ENCODE measurements around the gene NDUFS1.
"Not testable (repeated sequence)": the region's sequence is repeated elsewhere in the genome, so short reads cannot be mapped to it uniquely, and the experiment has no call there.

The NDUFS1 gene

GRCh38 chr2:206112846-206113547 is 46.2 kb downstream of the NDUFS1 start:
- no peak for DNase-seq (ENCODE audit: low spot score)
- no peak for TF ChIP-seq CTCF (IDR thresholded peaks at IDR 0.05; ENCODE audit: extremely low read depth, missing control alignments)

GRCh38 chr2:206112108-206112507 is 47.1 kb downstream of the NDUFS1 start:
- no peak for DNase-seq (ENCODE audit: low spot score)
- no peak for TF ChIP-seq CTCF (IDR thresholded peaks at IDR 0.05; ENCODE audit: extremely low read depth, missing control alignments)

GRCh38 chr2:206108713-206109112 is 50.5 kb downstream of the NDUFS1 start:
- no peak for DNase-seq (ENCODE audit: low spot score)
- TF ChIP-seq CTCF (IDR thresholded peaks at IDR 0.05; ENCODE audit: extremely low read depth, missing control alignments), result no peak

- TF ChIP-seq CTCF (IDR thresholded peaks at IDR 0.05; ENCODE audit: extremely low read depth, missing control alignments), result no peak
- DNase-seq (ENCODE audit: low spot score), result no peak
Observed at GRCh38 chr2:206105541-206105940, 53.7 kb downstream of the NDUFS1 start.

GRCh38 chr2:206105038-206105437 is 54.2 kb downstream of the NDUFS1 start:
- no peak for TF ChIP-seq CTCF (IDR thresholded peaks at IDR 0.05; ENCODE audit: extremely low read depth, missing control alignments)
- no peak for DNase-seq (ENCODE audit: low spot score)

- DNase-seq (ENCODE audit: low spot score), result not testable (repeated sequence)
Observed at GRCh38 chr2:206098872-206099271, 60.4 kb downstream of the NDUFS1 start.

- TF ChIP-seq CTCF (IDR thresholded peaks at IDR 0.05; ENCODE audit: extremely low read depth, missing control alignments), result no peak
- no peak for DNase-seq (ENCODE audit: low spot score)
Observed at GRCh38 chr2:206098471-206098870, 60.8 kb downstream of the NDUFS1 start.

GRCh38 chr2:206096876-206097275 is 62.4 kb downstream of the NDUFS1 start:
- no peak for DNase-seq (ENCODE audit: low spot score)
- TF ChIP-seq CTCF (IDR thresholded peaks at IDR 0.05; ENCODE audit: extremely low read depth, missing control alignments), result no peak
